ENCODE data around the gene ARL2. TPM values are rescaled to one million over a fixed set of nuclear protein-coding genes. Genes with fewer than 3 reads are reported as not detected.

The ARL2 gene
- total RNA-seq, 1 donor from 2014 or later = 65.8 TPM

- no peak overlapping the region for H3K4me3 Mint-ChIP-seq
- no peaks in the 10 kb centered on the region for H3K36me3 Mint-ChIP-seq
- H3K27ac Mint-ChIP-seq = no peak overlapping the region
- H3K4me1 Mint-ChIP-seq (ENCODE audit: unreplicated experiment) = peaks cover 20% of the 10 kb centered on the region
- H3K27me3 Mint-ChIP-seq = no peaks in the 10 kb centered on the region
- H3K9me3 Mint-ChIP-seq = no peaks in the 10 kb centered on the region
- TF ChIP-seq, protein P1, sequence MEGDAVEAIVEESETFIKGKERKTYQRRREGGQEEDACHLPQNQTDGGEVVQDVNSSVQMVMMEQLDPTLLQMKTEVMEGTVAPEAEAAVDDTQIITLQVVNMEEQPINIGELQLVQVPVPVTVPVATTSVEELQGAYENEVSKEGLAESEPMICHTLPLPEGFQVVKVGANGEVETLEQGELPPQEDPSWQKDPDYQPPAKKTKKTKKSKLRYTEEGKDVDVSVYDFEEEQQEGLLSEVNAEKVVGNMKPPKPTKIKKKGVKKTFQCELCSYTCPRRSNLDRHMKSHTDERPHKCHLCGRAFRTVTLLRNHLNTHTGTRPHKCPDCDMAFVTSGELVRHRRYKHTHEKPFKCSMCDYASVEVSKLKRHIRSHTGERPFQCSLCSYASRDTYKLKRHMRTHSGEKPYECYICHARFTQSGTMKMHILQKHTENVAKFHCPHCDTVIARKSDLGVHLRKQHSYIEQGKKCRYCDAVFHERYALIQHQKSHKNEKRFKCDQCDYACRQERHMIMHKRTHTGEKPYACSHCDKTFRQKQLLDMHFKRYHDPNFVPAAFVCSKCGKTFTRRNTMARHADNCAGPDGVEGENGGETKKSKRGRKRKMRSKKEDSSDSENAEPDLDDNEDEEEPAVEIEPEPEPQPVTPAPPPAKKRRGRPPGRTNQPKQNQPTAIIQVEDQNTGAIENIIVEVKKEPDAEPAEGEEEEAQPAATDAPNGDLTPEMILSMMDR (conservative IDR thresholded peaks at IDR 0.05) = no peak
- no peak for DNase-seq (ENCODE audit: extremely low spot score, unreplicated experiment)
Measured at GRCh38 chr11:64994318-64994717, 19.6 kb upstream of the ARL2 start.

DNA sequence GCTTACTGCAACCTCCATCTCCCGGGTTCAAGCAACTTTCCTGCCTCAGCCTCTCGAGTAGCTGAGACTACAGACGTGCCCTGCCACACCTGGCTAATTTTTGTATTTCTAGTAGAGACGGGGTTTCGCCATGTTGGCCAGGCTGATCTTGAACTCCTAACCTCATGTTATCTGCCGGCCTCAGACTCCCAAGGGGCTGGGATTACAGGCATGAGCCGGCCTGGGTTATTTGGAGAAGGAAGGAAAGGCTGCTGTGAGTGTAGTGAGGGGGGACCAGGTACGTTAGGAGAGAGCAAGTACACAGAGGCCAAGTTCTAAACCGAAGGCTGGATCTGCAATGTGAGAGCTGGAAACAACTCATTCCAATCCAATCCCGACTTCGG lies 17.6 kb upstream of the ARL2 start:
- TF ChIP-seq, protein P1 (conservative IDR thresholded peaks at IDR 0.05) = no peak
- H3K36me3 Mint-ChIP-seq = no peaks in the 10 kb centered on the region
- peak overlapping the region; percentile 58 for H3K27ac Mint-ChIP-seq
- peaks cover 11% of the 10 kb centered on the region for H3K4me1 Mint-ChIP-seq (ENCODE audit: unreplicated experiment)
- no peaks in the 10 kb centered on the region for H3K27me3 Mint-ChIP-seq
- peak overlapping the region; percentile 67 for H3K4me3 Mint-ChIP-seq
- DNase-seq (ENCODE audit: extremely low spot score, unreplicated experiment) = no peak
- no peaks in the 10 kb centered on the region for H3K9me3 Mint-ChIP-seq

DNA sequence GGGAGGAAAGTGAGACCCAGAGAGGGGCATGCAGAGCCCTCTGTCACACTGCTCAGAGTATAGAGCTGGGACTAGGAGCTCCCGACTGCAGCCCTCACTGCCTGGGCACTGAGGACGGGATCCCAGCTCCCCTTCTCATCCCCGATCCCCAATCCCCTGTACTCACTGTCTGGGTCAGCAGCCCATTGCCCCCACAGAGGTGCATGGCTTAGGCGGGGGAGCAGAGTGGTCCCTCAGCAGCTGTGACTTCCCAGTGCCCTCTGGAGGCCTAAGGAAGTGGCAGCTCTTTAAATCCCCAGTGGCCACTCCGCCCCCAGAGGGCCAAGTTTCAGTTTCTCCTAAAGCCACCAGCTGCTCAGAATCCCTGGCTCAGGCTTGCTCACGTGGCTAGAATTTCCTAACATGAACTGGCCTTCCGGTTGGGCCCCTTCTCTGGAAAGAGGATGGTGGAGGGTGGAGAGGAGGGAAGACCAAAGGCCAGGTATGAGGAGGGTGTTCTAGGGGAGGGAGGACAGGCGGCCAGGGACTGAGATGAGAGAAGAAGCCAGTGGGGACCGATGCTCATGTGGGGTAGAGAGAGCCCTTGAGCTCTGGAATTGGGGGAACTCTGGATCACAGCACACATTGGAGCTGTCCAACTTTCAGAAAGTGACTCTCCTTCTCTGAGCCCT lies 17.1 kb upstream of the ARL2 start, which contains the start of gene BATF2:
Gene BATF2 (minus strand): TSS at position 262 of the 671 bp plus-strand sequence. CDS start 57 bp downstream, at position 205.
- H3K4me1 Mint-ChIP-seq (ENCODE audit: unreplicated experiment) = peaks cover 11% of the 10 kb centered on the region
- H3K27me3 Mint-ChIP-seq = no peaks in the 10 kb centered on the region

DNA sequence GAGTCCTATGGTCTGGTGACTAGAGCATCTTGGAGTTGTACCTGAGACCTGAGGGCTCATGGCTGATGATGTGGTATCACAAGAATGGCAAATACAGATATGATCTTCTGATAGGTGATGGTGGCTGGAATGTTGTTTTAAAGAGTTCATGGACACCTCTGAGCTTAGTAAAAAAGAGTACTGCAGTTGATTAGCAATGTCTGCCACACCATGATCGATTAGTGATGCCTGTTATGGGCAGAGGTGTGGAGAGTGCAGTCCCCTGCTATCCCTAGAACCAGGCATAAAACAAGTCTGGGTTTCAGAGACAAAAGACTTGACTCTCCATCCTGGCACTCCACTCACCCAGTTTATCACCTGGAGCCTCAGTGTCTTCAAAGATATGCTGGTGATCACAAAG lies 15.8 kb upstream of the ARL2 start:
- TF ChIP-seq, protein P1 (conservative IDR thresholded peaks at IDR 0.05) = no peak
- DNase-seq (ENCODE audit: extremely low spot score, unreplicated experiment) = no peak
- Mint-ChIP-seq H3K4me3 (no peak overlapping the region), H3K27ac (peak overlapping the region; percentile 19), H3K36me3 (no peaks in the 10 kb centered on the region), H3K27me3 (no peaks in the 10 kb centered on the region), H3K4me1 (ENCODE audit: unreplicated experiment) (peaks cover 11% of the 10 kb centered on the region), H3K9me3 (no peaks in the 10 kb centered on the region)

More for the DNA sequence above, 17.1 kb upstream of the ARL2 start, which contains the start of gene BATF2:
- Mint-ChIP-seq H3K36me3 (no peaks in the 10 kb centered on the region), H3K27ac (peak within 1 kb of the TSS; percentile 58), H3K9me3 (no peaks in the 10 kb centered on the region), H3K4me3 (peak within 1 kb of the TSS; percentile 67)
- TF ChIP-seq, protein P1 (conservative IDR thresholded peaks at IDR 0.05) = peak; percentile 60
- DNase-seq (ENCODE audit: extremely low spot score, unreplicated experiment) = no peak

- no peak for DNase-seq (ENCODE audit: extremely low spot score, unreplicated experiment)
- Mint-ChIP-seq H3K36me3 (no peaks in the 10 kb centered on the region), H3K27ac (peak overlapping the region; percentile 53), H3K27me3 (no peaks in the 10 kb centered on the region), H3K4me1 (ENCODE audit: unreplicated experiment) (peaks cover 11% of the 10 kb centered on the region), H3K4me3 (no peak overlapping the region), H3K9me3 (no peaks in the 10 kb centered on the region)
- TF ChIP-seq, protein P1 (conservative IDR thresholded peaks at IDR 0.05) = no peak
Measured at GRCh38 chr11:64998690-64999431, 15.1 kb upstream of the ARL2 start.

All from type B pancreatic cell (in vitro differentiated cells).